ENCODE measurements around the gene OR10G4.

DNA sequence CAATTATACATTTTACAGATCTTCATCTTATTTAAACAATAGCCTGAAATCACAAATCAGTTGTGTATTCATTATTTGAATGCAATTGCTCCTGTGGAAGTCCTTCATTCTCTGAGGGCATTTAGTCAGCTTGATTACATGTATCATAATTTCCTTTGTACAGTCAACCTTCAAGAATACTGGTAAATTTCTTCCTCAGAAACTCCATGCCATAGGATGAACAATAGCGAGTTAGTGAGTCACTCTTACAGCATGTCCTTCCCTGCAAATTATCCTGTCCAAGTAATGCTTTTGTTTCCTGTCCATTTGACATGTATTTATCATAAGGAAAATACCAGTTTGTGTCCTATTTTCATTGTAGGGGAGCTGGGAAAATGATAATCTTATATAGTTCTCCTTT is 39.0 kb upstream of the OR10G4 start:
- TF ChIP-seq, protein P1, sequence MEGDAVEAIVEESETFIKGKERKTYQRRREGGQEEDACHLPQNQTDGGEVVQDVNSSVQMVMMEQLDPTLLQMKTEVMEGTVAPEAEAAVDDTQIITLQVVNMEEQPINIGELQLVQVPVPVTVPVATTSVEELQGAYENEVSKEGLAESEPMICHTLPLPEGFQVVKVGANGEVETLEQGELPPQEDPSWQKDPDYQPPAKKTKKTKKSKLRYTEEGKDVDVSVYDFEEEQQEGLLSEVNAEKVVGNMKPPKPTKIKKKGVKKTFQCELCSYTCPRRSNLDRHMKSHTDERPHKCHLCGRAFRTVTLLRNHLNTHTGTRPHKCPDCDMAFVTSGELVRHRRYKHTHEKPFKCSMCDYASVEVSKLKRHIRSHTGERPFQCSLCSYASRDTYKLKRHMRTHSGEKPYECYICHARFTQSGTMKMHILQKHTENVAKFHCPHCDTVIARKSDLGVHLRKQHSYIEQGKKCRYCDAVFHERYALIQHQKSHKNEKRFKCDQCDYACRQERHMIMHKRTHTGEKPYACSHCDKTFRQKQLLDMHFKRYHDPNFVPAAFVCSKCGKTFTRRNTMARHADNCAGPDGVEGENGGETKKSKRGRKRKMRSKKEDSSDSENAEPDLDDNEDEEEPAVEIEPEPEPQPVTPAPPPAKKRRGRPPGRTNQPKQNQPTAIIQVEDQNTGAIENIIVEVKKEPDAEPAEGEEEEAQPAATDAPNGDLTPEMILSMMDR (IDR thresholded peaks at IDR 0.05; ENCODE audit: low read depth, low read length) = no peak
- no peak for TF ChIP-seq EZH2phosphoT487 (IDR thresholded peaks at IDR 0.05; ENCODE audit: low read depth)
